Keratinocyte (primary cell): ENCODE data around the gene PYROXD2. TPM values are rescaled to one million over a fixed set of nuclear protein-coding genes. Genes with fewer than 3 reads are reported as not detected.

ENCODE experiments used
- DNase-seq: peaks from one replicate; pipeline ENCODE4 v3.0.0-alpha.2; 2011; ENCODE audit warnings: low read depth, missing footprints, low spot score
- FAIRE-seq: peaks from 2 replicates; lab custom pipeline; 2011; peaks lifted over from hg19 to GRCh38; lab: Jason Lieb, UNC
- H2AFZ ChIP-seq: 2 replicates; pipeline ENCODE4 v1.6.0; 2012; ENCODE audit warnings: low read length, control low read depth, inconsistent platforms; ENCODE audit not compliant: control insufficient read depth
- H3K27ac ChIP-seq: 2 replicates; pipeline ENCODE4 v1.5.1; 2011; ENCODE audit warnings: low read length; ENCODE audit not compliant: control insufficient read depth, insufficient read depth
- H3K27me3 ChIP-seq: 3 replicates; pipeline ENCODE4 v1.6.0; 2011; ENCODE audit warnings: low read length; ENCODE audit not compliant: control insufficient read depth, insufficient read depth; ENCODE audit errors: extremely low read depth
- H3K36me3 ChIP-seq, 2 experiments: 2 replicates in 1 of 2; 3 replicates in 1 of 2; pipeline ENCODE4 v1.5.1; 2011; ENCODE audit warnings: low read length in 2 of 2, mild to moderate bottlenecking in 1 of 2; ENCODE audit not compliant: control insufficient read depth in 2 of 2, insufficient read depth in 2 of 2; ENCODE audit errors: extremely low read depth in 1 of 2
- H3K4me1 ChIP-seq: 3 replicates; pipeline ENCODE4 v1.5.1; 2011; ENCODE audit warnings: low read length; ENCODE audit not compliant: control insufficient read depth, insufficient read depth; ENCODE audit errors: extremely low read depth
- H3K4me2 ChIP-seq: 3 replicates; pipeline ENCODE4 v1.6.0; 2011; ENCODE audit warnings: low read depth, low read length; ENCODE audit not compliant: control insufficient read depth, insufficient read depth; ENCODE audit errors: extremely low read depth
- H3K4me3 ChIP-seq, 3 experiments: fragments of 200-600 bp in 1 of 3; sonication (generic) in 1 of 3; 2 replicates in 2 of 3; 3 replicates in 1 of 3; pipeline ENCODE4 v1.5.1; 2011 to 2016; ENCODE audit warnings: low read length in 3 of 3, mild to moderate bottlenecking in 3 of 3, control low read depth in 2 of 3, inconsistent platforms in 1 of 3, low read depth in 1 of 3, mixed read lengths in 1 of 3, mixed run types in 1 of 3, moderate library complexity in 1 of 3; ENCODE audit not compliant: control insufficient read depth in 2 of 3, insufficient read depth in 2 of 3; ENCODE audit errors: extremely low read depth in 1 of 3
- H3K79me2 ChIP-seq: 2 replicates; pipeline ENCODE4 v1.6.0; 2012; ENCODE audit warnings: low read length; ENCODE audit not compliant: control insufficient read depth, insufficient read depth
- H3K9ac ChIP-seq: 3 replicates; pipeline ENCODE4 v1.6.0; 2011; ENCODE audit warnings: low read length; ENCODE audit not compliant: control insufficient read depth, insufficient read depth; ENCODE audit errors: extremely low read depth
- H3K9me1 ChIP-seq: 3 replicates; pipeline ENCODE4 v1.6.0; 2011; ENCODE audit warnings: low read length; ENCODE audit not compliant: control insufficient read depth, insufficient read depth; ENCODE audit errors: extremely low read depth
- H3K9me3 ChIP-seq: 2 replicates; pipeline ENCODE4 v1.5.1; 2012; ENCODE audit warnings: low read depth, low read length; ENCODE audit not compliant: control insufficient read depth
- H4K20me1 ChIP-seq: 3 replicates; pipeline ENCODE4 v1.6.0; 2011; ENCODE audit warnings: low read length; ENCODE audit not compliant: control insufficient read depth, insufficient read depth; ENCODE audit errors: extremely low read depth
- EZH2 ChIP-seq: IDR thresholded peaks from one replicate; pipeline ENCODE4 v1.6.1; 2012; ENCODE audit warnings: inconsistent platforms, mild to moderate bottlenecking, low read length, moderate library complexity
- dilution Hi-C: fragments of 300-500 bp; cut with MboI; formaldehyde crosslinking; loops from one replicate; pipeline ENCODE4 v1.7.0; 2020; ENCODE audit warnings: low sequenced_read_pairs; ENCODE audit not compliant: extremely low pct_ligation_motif_present
- polyA plus RNA-seq, 5 experiments: library from polyadenylated mRNA; depleted of rRNA in 3 of 5; stranded (reverse) in 3 of 5; stranded (forward) in 1 of 5; unstranded in 1 of 5; fragments of >200 nt; gene quantifications; 1 replicate in 1 of 5; 2 replicates in 3 of 5; 3 replicates in 1 of 5; pipeline versions ENCODE4 v1.2.1 to v1.2.3, GENCODE V29; 2011 to 2012; ENCODE audit warnings: missing spikeins in 2 of 5, low read depth in 1 of 5, low replicate concordance in 1 of 5
- TF ChIP-seq, protein P1 (sequence below), 3 experiments: IDR thresholded peaks in 1 of 3; conservative IDR thresholded peaks in 1 of 3; optimal IDR thresholded peaks in 1 of 3; 2 replicates in 2 of 3; 3 replicates in 1 of 3; pipeline versions ENCODE3 to v1.5.1; 2011; ENCODE audit warnings: low read length in 3 of 3, mild to moderate bottlenecking in 3 of 3, moderate library complexity in 2 of 3, control low read depth in 1 of 3, inconsistent platforms in 1 of 3; ENCODE audit not compliant: insufficient read depth in 2 of 3; ENCODE audit errors: extremely low read depth in 1 of 3

Gene PYROXD2
- polyA plus RNA-seq, 1 donor (not counting 4 experiments of a cell fraction or from before 2014, with no cell fraction given) = 4.4 TPM

DNA sequence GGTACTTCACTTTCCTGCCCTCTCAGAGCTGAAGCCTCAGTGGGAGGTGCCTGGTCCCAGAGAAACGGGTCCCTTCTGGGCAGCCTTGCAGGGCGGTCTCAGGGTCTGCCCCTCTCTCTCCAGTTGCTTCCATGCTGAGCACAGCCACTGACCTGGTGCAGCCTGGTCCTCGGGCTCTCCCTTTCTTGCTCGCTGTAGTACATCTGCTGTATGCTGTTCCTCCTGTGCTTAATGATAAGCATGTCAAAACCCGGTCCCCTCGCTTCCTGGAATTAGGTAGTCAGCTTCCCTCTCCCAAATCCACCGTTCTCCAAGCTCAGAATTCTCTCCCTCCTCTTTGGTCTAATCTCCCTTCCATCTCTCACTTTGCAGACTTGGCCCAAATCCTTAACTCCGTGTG is 42.7 kb upstream of the PYROXD2 start:
- Histone ChIP-seq H3K79me2 (no peaks in the 10 kb centered on the region), H2AFZ (no peak overlapping the region), H3K9me1 (no peaks in the 10 kb centered on the region), H3K9me3 (no peaks in the 10 kb centered on the region), H3K4me2 (no peak overlapping the region), H4K20me1 (no peaks in the 10 kb centered on the region), H3K9ac (no peak overlapping the region), H3K4me3 (no peak overlapping the region), H3K4me1 (peaks cover 25% of the 10 kb centered on the region), H3K36me3 (no peaks in the 10 kb centered on the region), H3K27me3 (no peaks in the 10 kb centered on the region), H3K27ac (no peak overlapping the region)
- TF ChIP-seq, protein P1, sequence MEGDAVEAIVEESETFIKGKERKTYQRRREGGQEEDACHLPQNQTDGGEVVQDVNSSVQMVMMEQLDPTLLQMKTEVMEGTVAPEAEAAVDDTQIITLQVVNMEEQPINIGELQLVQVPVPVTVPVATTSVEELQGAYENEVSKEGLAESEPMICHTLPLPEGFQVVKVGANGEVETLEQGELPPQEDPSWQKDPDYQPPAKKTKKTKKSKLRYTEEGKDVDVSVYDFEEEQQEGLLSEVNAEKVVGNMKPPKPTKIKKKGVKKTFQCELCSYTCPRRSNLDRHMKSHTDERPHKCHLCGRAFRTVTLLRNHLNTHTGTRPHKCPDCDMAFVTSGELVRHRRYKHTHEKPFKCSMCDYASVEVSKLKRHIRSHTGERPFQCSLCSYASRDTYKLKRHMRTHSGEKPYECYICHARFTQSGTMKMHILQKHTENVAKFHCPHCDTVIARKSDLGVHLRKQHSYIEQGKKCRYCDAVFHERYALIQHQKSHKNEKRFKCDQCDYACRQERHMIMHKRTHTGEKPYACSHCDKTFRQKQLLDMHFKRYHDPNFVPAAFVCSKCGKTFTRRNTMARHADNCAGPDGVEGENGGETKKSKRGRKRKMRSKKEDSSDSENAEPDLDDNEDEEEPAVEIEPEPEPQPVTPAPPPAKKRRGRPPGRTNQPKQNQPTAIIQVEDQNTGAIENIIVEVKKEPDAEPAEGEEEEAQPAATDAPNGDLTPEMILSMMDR (optimal IDR thresholded peaks at IDR 0.05 in 1 of 3, IDR thresholded peaks at IDR 0.05 in 1 of 3, conservative IDR thresholded peaks at IDR 0.05 in 1 of 3; ENCODE audit: extremely low read depth in 1 of 3, insufficient read depth in 2 of 3, low read length in 3 of 3) = no peak
- TF ChIP-seq EZH2 = no peak
- dilution Hi-C loops = no loop called here
- no peak for DNase-seq
- no peak for FAIRE-seq

DNA sequence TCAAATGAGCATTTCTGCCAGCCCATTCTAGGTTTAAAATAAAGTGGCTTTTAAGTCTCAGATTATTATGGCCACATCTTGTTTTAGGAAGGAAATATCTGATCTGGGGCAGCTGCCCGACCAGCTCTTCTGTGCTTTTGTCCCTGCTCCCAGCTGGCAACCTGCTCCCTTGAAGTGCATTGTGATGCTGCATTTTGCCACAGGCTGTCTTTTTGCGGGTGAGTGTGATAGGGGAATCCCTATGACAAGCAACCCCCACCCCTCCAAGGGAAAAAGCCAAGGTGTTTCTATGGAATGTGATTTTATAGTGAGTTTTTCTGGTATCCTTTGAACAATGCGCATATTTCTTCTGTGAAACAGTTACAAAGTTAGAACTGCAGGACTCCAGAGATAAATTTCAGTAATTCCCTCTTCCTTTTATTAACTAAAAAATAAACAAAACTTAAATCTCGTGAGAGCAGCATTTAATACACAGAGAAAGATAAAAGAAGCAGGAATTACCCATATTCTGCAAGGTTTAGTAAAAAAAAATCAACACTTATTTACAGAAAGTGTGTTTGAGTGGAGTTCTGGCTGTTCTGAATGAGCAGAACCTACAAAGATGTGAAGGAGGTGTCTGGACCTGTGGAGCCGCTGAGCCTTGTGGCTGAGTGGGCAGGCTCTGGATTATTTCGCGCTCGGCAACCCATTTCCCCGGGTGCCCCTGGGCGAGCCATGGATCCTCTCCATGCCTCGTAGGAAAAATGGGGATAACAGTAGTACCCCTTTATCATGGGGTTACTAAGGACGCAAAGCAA is 41.9 kb upstream of the PYROXD2 start:
- TF ChIP-seq, protein P1 (optimal IDR thresholded peaks at IDR 0.05 in 1 of 3, IDR thresholded peaks at IDR 0.05 in 1 of 3, conservative IDR thresholded peaks at IDR 0.05 in 1 of 3; ENCODE audit: extremely low read depth in 1 of 3, insufficient read depth in 2 of 3, low read length in 3 of 3) = no peak
- no peak for TF ChIP-seq EZH2
- DNase-seq (no peak), FAIRE-seq (no peak)
- Histone ChIP-seq H3K9me1 (no peaks in the 10 kb centered on the region), H3K27ac (no peak overlapping the region), H3K9ac (peak overlapping the region; percentile 8), H2AFZ (no peak overlapping the region), H3K27me3 (no peaks in the 10 kb centered on the region), H3K9me3 (no peaks in the 10 kb centered on the region), H3K79me2 (no peaks in the 10 kb centered on the region), H3K4me2 (no peak overlapping the region), H4K20me1 (no peaks in the 10 kb centered on the region), H3K36me3 (no peaks in the 10 kb centered on the region), H3K4me3 (no peak overlapping the region), H3K4me1 (peaks cover 25% of the 10 kb centered on the region)
- dilution Hi-C loops = no loop called here
